ENCODE data around the gene C2orf66. TPM values are rescaled to one million over a fixed set of nuclear protein-coding genes. Genes with fewer than 3 reads are reported as not detected.
A peak's percentile ranks its signal among the peaks of the same experiment; 100 is the strongest.

C2orf66 gene
- total and polyA plus RNA-seq, 2 donors (not counting 3 experiments of a cell fraction or from before 2014, with no cell fraction given) = 0.27 to 0.54 TPM

- Histone ChIP-seq H3K4me1 (ENCODE audit: control insufficient read depth, extremely low read depth, insufficient read depth, low read length) (no peaks in the 10 kb centered on the region), H3K4me2 (ENCODE audit: insufficient read depth, low read length) (no peak overlapping the region), H3K27me3 (ENCODE audit: control insufficient read depth in 2 of 2, insufficient read depth in 2 of 2, low read length in 2 of 2) (peaks cover 4 to 8% of the 10 kb centered on the region in 2 experiments), H3K36me3 (ENCODE audit: control insufficient read depth in 2 of 2, extremely low read depth in 1 of 2, insufficient read depth in 2 of 2, low read length in 2 of 2) (no peaks in the 10 kb centered on the region), H3K4me3 (replicated peaks in 1 of 3; ENCODE audit: insufficient read depth in 1 of 3, low read depth in 1 of 3, low read length in 3 of 3) (no peak overlapping the region), H2AFZ (ENCODE audit: low read depth, low read length) (no peak overlapping the region), H3K27ac (ENCODE audit: insufficient read depth, low read depth, low read length) (no peak overlapping the region), H3K9me1 (replicated peaks; ENCODE audit: control insufficient read depth, extremely low read depth, insufficient read depth, low read length) (no peaks in the 10 kb centered on the region), H3K9me3 (replicated peaks; ENCODE audit: control insufficient read depth, insufficient read depth, low read length) (no peaks in the 10 kb centered on the region), H3K79me2 (ENCODE audit: control insufficient read depth, insufficient read depth, low read length) (no peaks in the 10 kb centered on the region), H3K9ac (replicated peaks; ENCODE audit: extremely low read depth, insufficient read depth, low read length) (no peak overlapping the region), H4K20me1 (replicated peaks; ENCODE audit: control insufficient read depth, extremely low read depth, insufficient read depth, low read length) (no peaks in the 10 kb centered on the region)
- ChIA-PET CTCF (interaction anchor here (1.0 kb wide), 1 partner anchor 19 kb away, joined by 3 read pairs; no protein-coding TSS in a partner anchor), POLR2A (no interaction called here)
- TF ChIP-seq GATA2 (IDR thresholded peaks at IDR 0.05; ENCODE audit: insufficient read depth, insufficient read length, low read depth, low read length) (no peak), FOS (IDR thresholded peaks at IDR 0.05; ENCODE audit: borderline replicate concordance, insufficient read depth, low read length) (no peak), MAX (IDR thresholded peaks at IDR 0.05; ENCODE audit: insufficient read depth, insufficient read length) (no peak), POLR2A (IDR thresholded peaks at IDR 0.05; ENCODE audit: low read depth, low read length) (no peak), EZH2 (IDR thresholded peaks at IDR 0.05; ENCODE audit: borderline replicate concordance, low read depth, low read length, severe bottlenecking) (no peak), MYC (IDR thresholded peaks at IDR 0.05; ENCODE audit: low read depth, low read length) (no peak), POLR2AphosphoS5 (IDR thresholded peaks at IDR 0.05; ENCODE audit: insufficient read depth, low read depth, low read length) (no peak), JUN (IDR thresholded peaks at IDR 0.05; ENCODE audit: borderline replicate concordance, insufficient read depth, insufficient read length, low read depth) (no peak)
- TF ChIP-seq, protein P1, sequence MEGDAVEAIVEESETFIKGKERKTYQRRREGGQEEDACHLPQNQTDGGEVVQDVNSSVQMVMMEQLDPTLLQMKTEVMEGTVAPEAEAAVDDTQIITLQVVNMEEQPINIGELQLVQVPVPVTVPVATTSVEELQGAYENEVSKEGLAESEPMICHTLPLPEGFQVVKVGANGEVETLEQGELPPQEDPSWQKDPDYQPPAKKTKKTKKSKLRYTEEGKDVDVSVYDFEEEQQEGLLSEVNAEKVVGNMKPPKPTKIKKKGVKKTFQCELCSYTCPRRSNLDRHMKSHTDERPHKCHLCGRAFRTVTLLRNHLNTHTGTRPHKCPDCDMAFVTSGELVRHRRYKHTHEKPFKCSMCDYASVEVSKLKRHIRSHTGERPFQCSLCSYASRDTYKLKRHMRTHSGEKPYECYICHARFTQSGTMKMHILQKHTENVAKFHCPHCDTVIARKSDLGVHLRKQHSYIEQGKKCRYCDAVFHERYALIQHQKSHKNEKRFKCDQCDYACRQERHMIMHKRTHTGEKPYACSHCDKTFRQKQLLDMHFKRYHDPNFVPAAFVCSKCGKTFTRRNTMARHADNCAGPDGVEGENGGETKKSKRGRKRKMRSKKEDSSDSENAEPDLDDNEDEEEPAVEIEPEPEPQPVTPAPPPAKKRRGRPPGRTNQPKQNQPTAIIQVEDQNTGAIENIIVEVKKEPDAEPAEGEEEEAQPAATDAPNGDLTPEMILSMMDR (IDR thresholded peaks at IDR 0.05; ENCODE audit: extremely low read depth in 1 of 2, insufficient read depth in 1 of 2, low read depth in 1 of 2, low read length in 2 of 2) = no peak
- intact Hi-C loops (cut with micrococcal nuclease) (no loop called here), dilution Hi-C loops (cut with MboI; ENCODE audit: extremely low pct_ligation_motif_present, low sequenced_read_pairs) (no loop called here)
- no peak for FAIRE-seq
- no TSS peak for BruUV-seq (replicated peaks)
- peak; percentile 45 for DNase-seq (ENCODE audit: low read depth, low spot score)
Observed at GRCh38 chr2:196808083-196808665, 981 bp downstream of the C2orf66 start.

Data from endothelial cell of umbilical vein (primary cell).